Measurements from ENCODE around the gene MYRF.

The MYRF gene

GRCh38 chr11:61828629-61829407 lies 76.4 kb downstream of the MYRF start:
- DNase-seq = no peak

GRCh38 chr11:61829806-61830205 lies 77.4 kb downstream of the MYRF start:
- DNase-seq = no peak

DNA sequence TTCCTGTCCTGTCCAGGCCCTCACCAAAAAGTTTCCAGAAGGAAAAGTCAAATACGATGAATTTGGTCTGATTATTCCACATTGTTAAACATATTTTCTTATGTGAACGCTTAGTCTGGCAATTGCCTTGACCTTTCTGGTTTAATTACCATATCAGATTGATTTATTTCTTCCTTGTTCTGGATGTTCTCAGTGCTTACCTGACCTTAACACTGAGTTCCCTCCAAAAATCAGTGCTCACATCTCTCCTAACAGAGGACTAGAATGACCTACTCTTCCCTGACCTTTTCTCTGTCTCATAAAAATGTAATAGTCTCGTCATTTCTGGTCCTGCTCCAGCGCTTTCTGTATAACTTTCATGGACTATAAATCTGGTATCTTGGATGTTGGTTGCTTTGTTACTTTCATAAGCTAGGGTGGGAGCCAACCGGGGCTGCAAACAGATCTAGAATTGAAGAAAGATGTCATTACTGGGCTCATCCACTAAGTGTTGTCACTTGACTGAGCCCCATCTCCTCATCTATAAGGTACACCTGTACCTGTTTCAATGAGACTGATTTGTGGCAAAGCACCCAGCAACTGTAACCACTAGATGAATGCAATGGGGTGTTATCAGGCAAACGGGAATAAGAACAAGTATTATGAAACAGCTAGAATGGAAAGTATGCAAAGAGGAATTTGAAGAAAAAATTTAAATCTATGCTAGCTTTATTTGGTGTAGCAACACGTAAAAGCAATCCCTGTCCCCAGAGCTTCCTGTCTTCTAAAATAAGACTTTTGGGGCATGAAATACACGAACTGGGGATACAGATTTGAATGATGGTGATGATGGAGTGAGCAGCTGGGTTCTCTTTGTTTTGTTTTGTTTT lies 78.0 kb downstream of the MYRF start:
- DNase-seq = no peak

DNA sequence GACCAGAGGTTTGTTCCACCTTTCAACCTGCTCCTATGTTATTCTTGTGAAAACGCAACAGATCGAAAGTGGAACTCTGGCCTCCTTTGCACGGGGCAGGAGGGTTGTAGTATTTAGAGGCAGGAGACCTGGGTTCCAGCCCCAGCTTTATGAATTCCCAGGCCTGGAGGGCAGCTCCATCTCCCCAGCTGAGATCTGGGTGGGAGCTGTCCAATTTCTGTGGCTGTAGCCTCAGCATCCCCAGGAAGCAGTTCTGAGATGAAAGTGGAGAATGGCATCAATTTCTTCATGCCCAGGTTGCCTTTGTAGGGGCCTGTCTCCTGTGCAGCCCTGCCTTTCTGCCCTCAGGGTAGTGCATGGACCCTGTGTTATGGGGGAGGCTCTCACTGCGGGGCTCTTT lies 79.8 kb downstream of the MYRF start:
- no peak for DNase-seq

GRCh38 chr11:61832754-61833153 lies 80.3 kb downstream of the MYRF start:
- no peak for DNase-seq

- DNase-seq = no peak
Observed at GRCh38 chr11:61833471-61833870, 81.0 kb downstream of the MYRF start.

DNA sequence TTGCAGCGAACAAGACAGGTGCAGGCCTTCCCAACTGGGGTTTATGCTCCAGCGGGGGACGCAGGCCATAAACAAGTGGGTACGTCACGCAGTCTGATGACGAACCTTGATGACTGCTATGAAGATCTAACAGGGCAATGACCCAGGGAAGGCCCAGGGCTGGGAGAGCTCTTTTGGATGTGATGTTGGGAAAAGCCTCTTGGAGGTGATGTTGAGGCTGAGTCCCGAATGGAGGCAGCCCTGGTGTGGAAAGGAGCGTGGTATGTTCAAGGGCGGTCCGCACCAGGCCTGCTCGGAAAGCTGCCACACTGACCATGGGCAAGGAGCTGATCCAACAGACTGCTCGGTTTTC lies 81.5 kb downstream of the MYRF start:
- DNase-seq = no peak

- DNase-seq = no peak
Observed at GRCh38 chr11:61834278-61835048, 82.0 kb downstream of the MYRF start.

GRCh38 chr11:61836193-61836592 lies 83.8 kb downstream of the MYRF start:
- DNase-seq = no peak

DNA sequence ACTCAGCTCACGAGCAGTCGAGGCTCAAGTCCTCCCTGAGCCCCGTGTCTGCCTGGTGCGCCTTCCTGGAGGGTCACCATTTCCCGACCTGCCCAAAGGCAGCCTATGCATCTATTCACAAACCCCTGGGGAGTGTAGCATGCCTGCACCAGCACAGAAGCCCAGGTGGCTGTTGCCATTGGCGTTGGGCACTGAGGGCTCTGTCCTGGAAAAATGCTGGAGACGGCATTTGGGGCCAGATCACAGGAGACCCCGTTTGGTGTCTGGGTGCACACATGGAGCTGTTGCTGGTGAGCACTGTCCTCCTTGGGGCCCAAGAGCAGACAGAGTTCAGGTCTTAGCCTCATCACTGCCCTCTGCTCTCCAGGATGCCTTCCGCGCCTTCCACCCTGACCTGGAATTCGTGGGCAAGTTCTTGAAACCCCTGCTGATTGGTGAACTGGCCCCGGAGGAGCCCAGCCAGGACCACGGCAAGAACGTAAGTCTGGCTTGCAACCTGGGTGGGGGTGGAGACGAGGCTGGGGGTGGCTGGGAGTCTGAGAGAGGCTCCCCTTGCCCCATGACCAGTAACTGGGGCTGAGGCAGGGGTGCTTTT lies 85.1 kb downstream of the MYRF start:
- DNase-seq = no peak

Measured in activated T-cell treated with anti-CD3 and anti-CD28 coated beads for 4 hours (primary cell).